GM18505 (cell line): ENCODE results near the gene FCGR3A.
A peak's percentile ranks its signal among the peaks of the same experiment; 100 is the strongest.
"Not testable (repeated sequence)": the region's sequence is repeated elsewhere in the genome, so short reads cannot be mapped to it uniquely, and the experiment has no call there.

Experiments
- ATAC-seq: cut with Tn5 transposase; IDR thresholded peaks from one replicate; pipeline ENCODE4 v1.9.1; 2021; ENCODE audit not compliant: unreplicated experiment
- POLR2A ChIP-seq: IDR thresholded peaks from 4 replicates; pipeline ENCODE4 v1.6.1; 2011; ENCODE audit warnings: borderline replicate concordance; ENCODE audit not compliant: insufficient read depth, insufficient read length; ENCODE audit errors: extremely low read depth

FCGR3A gene

GRCh38 chr1:161549652-161550051, at the start of gene FCGR3A:
Gene FCGR3A (minus strand): TSS chr1:161549818. CDS start chr1:161549736, 82 bp downstream.
- no peak for TF ChIP-seq POLR2A
- no peak for ATAC-seq

- ATAC-seq: not testable (repeated sequence)
Measured at GRCh38 chr1:161597077-161597476, 47.5 kb upstream of the FCGR3A start.

DNA sequence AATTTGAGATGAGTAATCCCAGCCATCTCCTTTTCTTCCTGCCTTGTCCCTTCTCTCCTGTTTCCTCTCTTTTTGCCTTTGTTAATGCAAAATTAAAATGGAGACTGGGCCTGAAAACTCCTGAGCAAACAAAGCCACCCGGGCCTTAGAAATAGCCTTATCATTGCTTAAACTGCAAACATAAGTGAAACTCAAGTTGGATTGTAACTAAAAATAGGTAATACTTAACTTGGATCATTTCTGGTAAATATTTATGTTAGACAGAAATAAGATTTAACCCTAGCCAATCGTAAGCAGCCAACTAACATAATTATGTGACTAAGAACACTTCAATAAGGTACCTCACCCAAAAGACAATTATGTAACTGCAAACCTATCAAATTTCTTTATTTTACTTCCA, 46.0 kb upstream of the FCGR3A start:
- ATAC-seq: not testable (repeated sequence)

DNA sequence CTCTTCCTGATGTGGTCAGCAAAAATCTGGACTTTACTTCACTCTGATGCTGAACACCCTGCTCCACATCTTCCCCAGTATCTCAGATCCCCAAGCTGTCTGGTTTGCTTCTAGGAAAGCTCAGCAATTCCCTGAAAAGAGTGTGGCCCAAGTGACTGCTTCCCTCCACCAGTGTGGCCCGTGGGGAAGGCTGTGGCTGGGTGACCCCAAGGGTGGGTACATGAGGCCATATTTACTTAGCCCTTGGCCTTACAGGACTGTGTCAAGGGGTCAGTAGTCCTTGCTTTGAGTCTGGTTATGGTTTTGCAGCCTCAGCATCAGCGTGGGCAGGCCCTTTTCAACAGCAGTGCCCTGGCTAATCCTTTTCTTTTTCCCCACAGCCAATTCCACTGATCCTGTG, 45.6 kb upstream of the FCGR3A start:
- not testable (repeated sequence) for ATAC-seq

GRCh38 chr1:161594269-161594984, 44.8 kb upstream of the FCGR3A start:
- not testable (repeated sequence) for ATAC-seq

GRCh38 chr1:161593092-161593755, 43.6 kb upstream of the FCGR3A start:
- ATAC-seq: not testable (repeated sequence)

GRCh38 chr1:161592586-161592985, 43.0 kb upstream of the FCGR3A start:
- ATAC-seq: not testable (repeated sequence)

GRCh38 chr1:161589920-161590319, 40.3 kb upstream of the FCGR3A start:
- not testable (repeated sequence) for ATAC-seq

DNA sequence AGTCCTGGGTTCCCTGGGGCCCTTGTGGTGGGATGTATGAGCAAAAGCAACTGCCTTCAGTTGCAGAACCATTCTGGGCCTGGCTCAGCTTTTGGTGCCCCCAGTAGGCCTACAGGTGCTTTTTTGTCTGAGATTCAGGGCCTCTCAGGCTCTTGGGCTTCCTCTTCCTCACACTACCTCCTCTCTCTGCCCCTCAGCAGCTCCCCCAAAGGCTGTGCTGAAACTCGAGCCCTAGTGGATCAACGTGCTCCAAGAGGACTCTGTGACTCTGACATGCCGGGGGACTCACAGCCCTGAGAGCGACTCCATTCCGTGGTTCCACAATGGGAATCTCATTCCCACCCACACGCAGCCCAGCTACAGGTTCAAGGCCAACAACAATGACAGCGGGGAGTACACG, 39.7 kb upstream of the FCGR3A start:
- not testable (repeated sequence) for ATAC-seq

DNA sequence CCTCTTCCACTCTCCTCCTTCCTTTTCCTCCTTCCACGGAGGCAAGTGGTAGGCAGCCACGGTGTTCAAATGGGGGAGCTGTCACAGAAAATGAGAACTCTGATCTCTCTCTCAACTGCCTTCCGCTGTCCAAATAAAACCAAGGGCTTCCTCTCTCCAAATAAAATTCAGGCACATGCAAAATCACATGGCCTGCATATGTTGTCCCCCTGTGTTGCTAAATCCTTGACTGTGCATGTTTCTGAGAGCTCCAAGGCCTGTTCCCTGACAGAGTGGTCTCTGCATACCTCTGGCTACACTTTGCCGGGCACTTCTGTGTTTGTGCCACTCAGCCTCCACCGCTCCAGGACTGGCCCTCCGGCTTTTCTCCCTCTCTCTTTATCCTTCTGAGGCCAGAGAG, 39.0 kb upstream of the FCGR3A start:
- not testable (repeated sequence) for ATAC-seq

- ATAC-seq: not testable (repeated sequence)
Measured at GRCh38 chr1:161582882-161583281, 33.3 kb upstream of the FCGR3A start.

- ATAC-seq: peak; percentile 59
Measured at GRCh38 chr1:161580879-161581537, 31.4 kb upstream of the FCGR3A start.

GRCh38 chr1:161579856-161580507, 30.4 kb upstream of the FCGR3A start:
- not testable (repeated sequence) for ATAC-seq

- ATAC-seq: not testable (repeated sequence)
Measured at GRCh38 chr1:161576676-161577075, 27.1 kb upstream of the FCGR3A start.

GRCh38 chr1:161571703-161572102, 22.1 kb upstream of the FCGR3A start:
- ATAC-seq: not testable (repeated sequence)

GRCh38 chr1:161566602-161566960, 17.0 kb upstream of the FCGR3A start:
- not testable (repeated sequence) for ATAC-seq

GRCh38 chr1:161563522-161563921, 13.9 kb upstream of the FCGR3A start:
- ATAC-seq: not testable (repeated sequence)

- not testable (repeated sequence) for ATAC-seq
Measured at GRCh38 chr1:161562441-161562840, 12.8 kb upstream of the FCGR3A start.

- not testable (repeated sequence) for ATAC-seq
Measured at GRCh38 chr1:161560960-161561715, 11.5 kb upstream of the FCGR3A start.
